Skeletal muscle tissue (tissue), 4 donors: ENCODE measurements around the gene PLEKHJ1. TPM values are rescaled to one million over a fixed set of nuclear protein-coding genes. Genes with fewer than 3 reads are reported as not detected.

Experiments used
- H3K27ac ChIP-seq: one replicate; pipeline ENCODE4 v1.7.0; 2013; ENCODE audit warnings: mild to moderate bottlenecking, low read depth, low read length, inconsistent platforms
- H3K27me3 ChIP-seq, 3 donors: one replicate each; pipeline ENCODE4 v1.7.0; 2013; ENCODE audit warnings: low read length in 3 of 3; ENCODE audit not compliant: control insufficient read depth in 3 of 3, insufficient read depth in 3 of 3
- H3K36me3 ChIP-seq, 3 donors: one replicate each; pipeline ENCODE4 v1.7.0; 2013; ENCODE audit warnings: low read length in 3 of 3; ENCODE audit not compliant: control insufficient read depth in 3 of 3, insufficient read depth in 3 of 3
- H3K4me1 ChIP-seq, 3 donors: one replicate each; pipeline ENCODE4 v1.7.0; 2013; ENCODE audit warnings: low read length in 3 of 3, mild to moderate bottlenecking in 3 of 3; ENCODE audit not compliant: control insufficient read depth in 3 of 3, insufficient read depth in 3 of 3
- H3K4me3 ChIP-seq, 3 donors: one replicate each; pipeline ENCODE4 v1.7.0; 2013; ENCODE audit warnings: low read length in 3 of 3
- H3K9ac ChIP-seq, 3 donors: one replicate each; pipeline ENCODE4 v1.7.0; 2013; ENCODE audit warnings: low read length in 3 of 3, mild to moderate bottlenecking in 3 of 3, moderate library complexity in 2 of 3, low read depth in 1 of 3
- H3K9me3 ChIP-seq, 3 donors: one replicate each; pipeline ENCODE4 v1.7.0; 2013; ENCODE audit warnings: low read length in 3 of 3; ENCODE audit not compliant: control insufficient read depth in 3 of 3
- total RNA-seq: library from RNA; depleted of rRNA; stranded (reverse); fragments of >200 nt; gene quantifications from one replicate; pipeline ENCODE4 v1.2.3, GENCODE V29; 2014
- donor health status: Osteomylitis.

Gene PLEKHJ1
- total RNA-seq, 1 donor from 2014 or later = 63.2 TPM

- Histone ChIP-seq H3K9ac (peak overlapping the region in 1 of 3 donors; percentile 60), H3K9me3 (no peaks in the 10 kb centered on the region), H3K27ac (no peak overlapping the region), H3K4me1 (peaks cover 33 to 46% (median 43%) of the 10 kb centered on the region in 3 donors), H3K4me3 (no peak overlapping the region), H3K27me3 (no peaks in the 10 kb centered on the region), H3K36me3 (peaks cover 4 to 12% (median 10%) of the 10 kb centered on the region in 3 donors)
Measured at GRCh38 chr19:2276429-2276986, 40.4 kb upstream of the PLEKHJ1 start.

- H3K9ac ChIP-seq = peak overlapping the region in 1 of 3 donors; percentile 60
- peaks cover 36 to 53% (median 49%) of the 10 kb centered on the region in 3 donors for H3K4me1 ChIP-seq
- H3K36me3 ChIP-seq = peaks cover 4 to 13% (median 13%) of the 10 kb centered on the region in 3 donors
- H3K9me3 ChIP-seq = no peaks in the 10 kb centered on the region
- peak overlapping the region in 2 of 3 donors; percentile 26 to 35 for H3K4me3 ChIP-seq
- H3K27me3 ChIP-seq = no peaks in the 10 kb centered on the region
- H3K27ac ChIP-seq = no peak overlapping the region
Measured at GRCh38 chr19:2275588-2276428, 39.7 kb upstream of the PLEKHJ1 start.

- H3K4me1 ChIP-seq = peaks cover 36 to 54% (median 49%) of the 10 kb centered on the region in 3 donors
- H3K27ac ChIP-seq = no peak overlapping the region
- H3K36me3 ChIP-seq = peaks cover 4 to 13% (median 13%) of the 10 kb centered on the region in 3 donors
- no peaks in the 10 kb centered on the region for H3K9me3 ChIP-seq
- H3K9ac ChIP-seq = peak overlapping the region in 1 of 3 donors; percentile 45
- peak overlapping the region in 2 of 3 donors; percentile 26 to 35 for H3K4me3 ChIP-seq
- H3K27me3 ChIP-seq = no peaks in the 10 kb centered on the region
Measured at GRCh38 chr19:2274931-2275535, 38.9 kb upstream of the PLEKHJ1 start.

GRCh38 chr19:2274185-2274711 lies 38.1 kb upstream of the PLEKHJ1 start:
- Histone ChIP-seq H3K27me3 (no peaks in the 10 kb centered on the region), H3K9ac (peak overlapping the region; percentile 21 to 48 (median 25)), H3K4me3 (peak overlapping the region in 1 of 3 donors; percentile 29), H3K27ac (peak overlapping the region; percentile 66), H3K9me3 (no peaks in the 10 kb centered on the region), H3K4me1 (peaks cover 36 to 56% (median 49%) of the 10 kb centered on the region in 3 donors), H3K36me3 (peaks cover 4 to 13% (median 13%) of the 10 kb centered on the region in 3 donors)

- Histone ChIP-seq H3K9me3 (no peaks in the 10 kb centered on the region), H3K27ac (peak overlapping the region; percentile 66), H3K27me3 (no peaks in the 10 kb centered on the region), H3K4me3 (peak overlapping the region in 2 of 3 donors; percentile 64 to 68), H3K36me3 (peaks cover 4 to 13% (median 13%) of the 10 kb centered on the region in 3 donors), H3K4me1 (peaks cover 38 to 56% (median 49%) of the 10 kb centered on the region in 3 donors), H3K9ac (peak overlapping the region; percentile 43 to 71 (median 57))
Measured at GRCh38 chr19:2273356-2274184, 37.4 kb upstream of the PLEKHJ1 start.

- Histone ChIP-seq H3K4me3 (peak overlapping the region; percentile 61 to 98 (median 97)), H3K4me1 (peaks cover 44 to 64% (median 52%) of the 10 kb centered on the region in 3 donors), H3K36me3 (peaks cover 4 to 13% (median 13%) of the 10 kb centered on the region in 3 donors), H3K9me3 (no peaks in the 10 kb centered on the region), H3K9ac (peak overlapping the region; percentile 66 to 88 (median 81)), H3K27me3 (no peaks in the 10 kb centered on the region), H3K27ac (peak overlapping the region; percentile 98)
Measured at GRCh38 chr19:2271234-2272103, 35.3 kb upstream of the PLEKHJ1 start.

- H3K9ac ChIP-seq = peak overlapping the region; percentile 95 to 98 (median 97)
Measured at GRCh38 chr19:2270423-2271233, 34.5 kb upstream of the PLEKHJ1 start.

GRCh38 chr19:2270157-2270422 lies 34.0 kb upstream of the PLEKHJ1 start:
- Histone ChIP-seq H3K4me1 (peaks cover 38 to 55% (median 39%) of the 10 kb centered on the region in 3 donors), H3K36me3 (peaks cover 4 to 13% (median 13%) of the 10 kb centered on the region in 3 donors), H3K9me3 (no peaks in the 10 kb centered on the region), H3K27ac (peak overlapping the region; percentile 98), H3K27me3 (no peaks in the 10 kb centered on the region), H3K9ac (peak overlapping the region; percentile 95 to 98 (median 97)), H3K4me3 (peak overlapping the region; percentile 86 to 98 (median 97))

More at GRCh38 chr19:2270423-2271233, 34.5 kb upstream of the PLEKHJ1 start:
- Histone ChIP-seq H3K36me3 (peaks cover 4 to 13% (median 13%) of the 10 kb centered on the region in 3 donors), H3K4me1 (peaks cover 43 to 60% (median 44%) of the 10 kb centered on the region in 3 donors), H3K4me3 (peak overlapping the region; percentile 86 to 98 (median 97)), H3K27me3 (no peaks in the 10 kb centered on the region), H3K9me3 (no peaks in the 10 kb centered on the region), H3K27ac (peak overlapping the region; percentile 98)
